ENCODE data around the gene CAMTA1.

Gene CAMTA1

GRCh38 chr1:7269525-7269924 lies 484.3 kb downstream of the CAMTA1 start:
- no peak for DNase-seq

GRCh38 chr1:7274256-7274655 lies 489.0 kb downstream of the CAMTA1 start:
- DNase-seq, result no peak

GRCh38 chr1:7278045-7278444 lies 492.8 kb downstream of the CAMTA1 start:
- DNase-seq, result no peak

- no peak for DNase-seq
These were observed 493.8 kb downstream of the CAMTA1 start for GRCh38 chr1:7278827-7279765.

GRCh38 chr1:7279769-7280168 lies 494.5 kb downstream of the CAMTA1 start:
- DNase-seq, result no peak

GRCh38 chr1:7280347-7280960 lies 495.2 kb downstream of the CAMTA1 start:
- DNase-seq, result no peak

- no peak for DNase-seq
These were observed 496.6 kb downstream of the CAMTA1 start for GRCh38 chr1:7281821-7282220.

GRCh38 chr1:7284839-7285435 lies 499.7 kb downstream of the CAMTA1 start:
- DNase-seq, result no peak

- no peak for DNase-seq
These were observed 500.7 kb downstream of the CAMTA1 start for GRCh38 chr1:7285856-7286454.

GRCh38 chr1:7287013-7287412 lies 501.8 kb downstream of the CAMTA1 start:
- no peak for DNase-seq

- DNase-seq, result no peak
These were observed 503.7 kb downstream of the CAMTA1 start for GRCh38 chr1:7288992-7289391.

GRCh38 chr1:7289694-7290093 lies 504.4 kb downstream of the CAMTA1 start:
- DNase-seq, result no peak

GRCh38 chr1:7290971-7291970 lies 506.0 kb downstream of the CAMTA1 start:
- no peak for DNase-seq

GRCh38 chr1:7292036-7292681 lies 506.9 kb downstream of the CAMTA1 start:
- DNase-seq, result no peak

GRCh38 chr1:7292714-7293419 lies 507.6 kb downstream of the CAMTA1 start:
- no peak for DNase-seq

GRCh38 chr1:7293702-7294629 lies 508.7 kb downstream of the CAMTA1 start:
- DNase-seq, result no peak

- no peak for DNase-seq
These were observed 509.4 kb downstream of the CAMTA1 start for GRCh38 chr1:7294636-7295035.

- no peak for DNase-seq
These were observed 510.7 kb downstream of the CAMTA1 start for GRCh38 chr1:7295946-7296345.

GRCh38 chr1:7296968-7297367 lies 511.7 kb downstream of the CAMTA1 start:
- no peak for DNase-seq

- DNase-seq, result no peak
These were observed 512.9 kb downstream of the CAMTA1 start for GRCh38 chr1:7298145-7298544.

Measured in activated CD8-positive, alpha-beta memory T cell treated with anti-CD3 and anti-CD28 coated beads for 24 hours (primary cell).